SK-N-SH treated with all-trans-retinoic acid at 6 μM for 48 hours (cell line): ENCODE data around the gene DTNB.

Experiments
- ARNTL ChIP-seq: fragments of 450-650 bp; formaldehyde crosslinking; IDR thresholded peaks from 2 replicates; pipeline ENCODE4 v1.5.0; 2020; ENCODE audit warnings: low read depth, mild to moderate bottlenecking, moderate library complexity, borderline replicate concordance
- CSDC2 ChIP-seq: fragments of 250-450 bp; sonication (Bioruptor Pico); IDR thresholded peaks from 2 replicates; pipeline ENCODE4 v1.5.0; 2020; ENCODE audit warnings: mild to moderate bottlenecking, moderate library complexity
- CSRNP3 ChIP-seq: fragments of 250-450 bp; sonication (Bioruptor Pico); IDR thresholded peaks from 2 replicates; pipeline ENCODE4 v1.5.1; 2021; ENCODE audit warnings: mild to moderate bottlenecking, moderate library complexity
- ISL1 ChIP-seq: fragments of 250-450 bp; sonication (Bioruptor Pico); IDR thresholded peaks from 2 replicates; pipeline ENCODE4 v2.1.2; 2022; ENCODE audit warnings: mild to moderate bottlenecking, moderate library complexity
- PATZ1 ChIP-seq: fragments of 250-450 bp; sonication (Bioruptor Pico); IDR thresholded peaks from 2 replicates; pipeline ENCODE4 v1.8.0; 2020; ENCODE audit warnings: mild to moderate bottlenecking, moderate library complexity, borderline replicate concordance
- TCF4 ChIP-seq: fragments of 250-450 bp; sonication (Bioruptor Pico); IDR thresholded peaks from 2 replicates; pipeline ENCODE4 v1.8.0; 2021; ENCODE audit warnings: mild to moderate bottlenecking, moderate library complexity, borderline replicate concordance
- TSHZ2 ChIP-seq: fragments of 250-450 bp; sonication (Bioruptor Pico); IDR thresholded peaks from 2 replicates; pipeline ENCODE4 v1.5.0; 2020; ENCODE audit warnings: mild to moderate bottlenecking, moderate library complexity

- TF ChIP-seq CSDC2 (no peak), TCF4 (no peak), CSRNP3 (CRISPR knock-in tag) (no peak), PATZ1 (CRISPR knock-in tag) (no peak), ISL1 (CRISPR knock-in tag) (no peak), TSHZ2 (no peak), ARNTL (no peak)
Measured at GRCh38 chr2:25340181-25340921, 333.0 kb downstream of the DTNB start.
